OCI-LY7 (cell line): ENCODE results near the gene CYP2W1. TPM values are rescaled to one million over a fixed set of nuclear protein-coding genes. Genes with fewer than 3 reads are reported as not detected.

Source experiments
- microRNA-seq: library from miRNA; unstranded; fragments of <30 nt; microRNA quantifications from one replicate; pipeline ENCODE4 v1.2.0, GENCODE V29; 2022; ENCODE audit warnings: borderline replicate concordance
- small RNA-seq: library from RNA; depleted of rRNA; stranded (forward); fragments of <200 nt; gene quantifications from one replicate; pipeline ENCODE3, GENCODE V24; 2014
- total RNA-seq, 2 experiments: library from RNA; depleted of rRNA in 1 of 2; stranded (reverse); fragments of >200 nt in 1 of 2; shearing (Covaris generic) in 1 of 2; gene quantifications; 2 replicates each; pipeline ENCODE4 v1.2.3, GENCODE V29; 2014 to 2022

The CYP2W1 gene
- total RNA-seq, 2 experiments from 2014 or later = 1.3 TPM; not detected in 1

Small RNAs within 50 kb of the gene (microRNA-seq; reads per million reads assigned to microRNA genes)
- gene MIR339 = 11,231 reads per million, percentile 95 among the genes with 10 or more reads in this experiment

Small RNAs within 50 kb of the gene (small RNA-seq; reads per million reads assigned to genes)
- 11.1 reads per million, percentile 96 among the genes with 10 or more reads in this experiment for gene MIR339

Other genes with a start within 250 kb of the CYP2W1 start
- gene SUN1, start 150.7 kb upstream of the CYP2W1 start, total RNA-seq (2014; rRNA removed; shearing (Covaris generic)) = 78.5 and 105 TPM in 2 replicates
- 83.4 and 84.2 TPM in 2 replicates for gene SUN1, start 150.7 kb upstream of the CYP2W1 start, total RNA-seq (2022)
- 46.3 and 54.4 TPM in 2 replicates for gene GET4, start 106.6 kb upstream of the CYP2W1 start, total RNA-seq (2014; rRNA removed; shearing (Covaris generic))
- 51.1 and 54.5 TPM in 2 replicates for gene GET4, start 106.6 kb upstream of the CYP2W1 start, total RNA-seq (2022)
- gene ADAP1, start 28.5 kb upstream of the CYP2W1 start, total RNA-seq (2014; rRNA removed; shearing (Covaris generic)) = 0.41 and 2.4 TPM in 2 replicates
- 7.0 and 7.7 TPM in 2 replicates for gene ADAP1, start 28.5 kb upstream of the CYP2W1 start, total RNA-seq (2022)
- gene COX19, start 7.6 kb upstream of the CYP2W1 start, total RNA-seq (2014; rRNA removed; shearing (Covaris generic)) = 20.3 and 23.2 TPM in 2 replicates
- 43.1 and 45.7 TPM in 2 replicates for gene COX19, start 7.6 kb upstream of the CYP2W1 start, total RNA-seq (2022)
- 0.62 and 0.95 TPM in 2 replicates for gene GPR146, start 61.4 kb downstream of the CYP2W1 start, total RNA-seq (2014; rRNA removed; shearing (Covaris generic))
- gene GPR146, start 61.4 kb downstream of the CYP2W1 start, total RNA-seq (2022) = 0.77 and 3.3 TPM in 2 replicates
- 22.9 and 34.9 TPM in 2 replicates for gene GPER1, start 104.9 kb downstream of the CYP2W1 start, total RNA-seq (2014; rRNA removed; shearing (Covaris generic))
- 44.7 and 75.9 TPM in 2 replicates for gene GPER1, start 104.9 kb downstream of the CYP2W1 start, total RNA-seq (2022)
- 20.2 and 22.9 TPM in 2 replicates for gene ZFAND2A, start 177.0 kb downstream of the CYP2W1 start, total RNA-seq (2014; rRNA removed; shearing (Covaris generic))
- gene ZFAND2A, start 177.0 kb downstream of the CYP2W1 start, total RNA-seq (2022) = 20.4 and 24.8 TPM in 2 replicates
- not detected in 2 replicates for gene UNCX, start 249.7 kb downstream of the CYP2W1 start, total RNA-seq (2014; rRNA removed; shearing (Covaris generic))
- gene UNCX, start 249.7 kb downstream of the CYP2W1 start, total RNA-seq (2022) = not detected in 2 replicates